ENCODE measurements around the gene AK8.
"Not testable (repeated sequence)": the region's sequence is repeated elsewhere in the genome, so short reads cannot be mapped to it uniquely, and the experiment has no call there.

AK8 gene

DNA sequence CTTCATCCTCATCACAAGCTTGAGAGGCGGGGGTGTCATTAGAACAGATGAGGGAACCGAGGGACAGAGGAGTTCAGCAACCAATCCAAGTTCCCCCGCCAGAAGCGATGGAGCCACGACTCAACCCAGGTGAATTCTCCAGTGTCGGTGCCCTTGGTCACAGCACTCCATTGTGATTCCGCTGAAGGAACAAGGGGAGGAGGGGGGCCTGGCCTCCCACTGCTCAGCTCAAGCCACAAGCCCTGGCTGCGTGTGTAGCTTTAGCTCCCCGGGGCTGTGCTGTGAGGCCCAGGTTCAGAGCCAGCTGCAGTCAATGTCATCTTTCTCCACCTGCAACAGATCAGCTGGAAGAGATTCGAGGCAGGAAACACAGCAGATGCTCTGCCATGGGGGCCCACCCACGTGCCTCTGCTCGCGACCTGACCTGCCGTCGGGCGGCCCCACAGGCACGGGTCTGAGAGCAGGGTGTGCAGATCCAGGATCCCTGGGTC, 135.2 kb downstream of the AK8 start:
- no peak for DNase-seq (ENCODE audit: low spot score)

DNA sequence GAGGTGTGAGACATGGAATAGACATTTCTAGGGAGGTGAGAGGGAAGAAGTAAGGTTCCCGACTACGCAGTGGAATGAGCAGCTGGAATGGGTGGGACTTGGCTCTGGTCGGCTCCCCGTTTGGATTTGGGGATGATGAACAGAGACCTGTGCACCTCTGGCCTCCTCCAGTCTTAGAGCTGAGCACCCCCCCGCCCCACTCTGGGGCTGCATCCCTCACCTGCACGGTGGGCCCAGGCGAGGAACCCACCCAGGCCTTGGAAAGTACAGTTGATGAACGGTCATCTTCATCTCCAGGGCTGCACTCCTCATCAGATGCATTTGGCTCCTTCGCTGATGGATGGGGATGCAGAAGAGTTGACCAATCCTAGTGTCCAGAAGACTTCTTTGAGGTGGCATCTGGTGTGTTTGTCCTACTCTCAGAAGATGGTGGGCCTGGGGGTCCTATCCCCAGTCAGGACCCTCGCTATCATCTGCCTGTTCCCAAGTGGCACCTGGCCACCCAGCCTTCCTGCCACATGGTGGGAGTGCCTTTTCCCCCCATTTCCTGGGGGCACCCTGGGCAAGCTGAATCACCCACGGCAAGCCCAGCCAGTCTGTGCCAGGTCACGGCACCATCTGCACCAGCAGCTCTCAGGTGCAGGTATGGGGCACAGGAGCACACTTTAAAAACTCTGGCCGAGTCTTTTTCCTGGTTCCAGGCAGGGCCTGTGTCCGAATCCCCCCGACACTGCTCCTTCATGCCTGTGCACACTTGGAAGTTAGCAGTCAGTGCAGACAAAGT, 137.4 kb downstream of the AK8 start:
- no peak for DNase-seq (ENCODE audit: low spot score)

DNA sequence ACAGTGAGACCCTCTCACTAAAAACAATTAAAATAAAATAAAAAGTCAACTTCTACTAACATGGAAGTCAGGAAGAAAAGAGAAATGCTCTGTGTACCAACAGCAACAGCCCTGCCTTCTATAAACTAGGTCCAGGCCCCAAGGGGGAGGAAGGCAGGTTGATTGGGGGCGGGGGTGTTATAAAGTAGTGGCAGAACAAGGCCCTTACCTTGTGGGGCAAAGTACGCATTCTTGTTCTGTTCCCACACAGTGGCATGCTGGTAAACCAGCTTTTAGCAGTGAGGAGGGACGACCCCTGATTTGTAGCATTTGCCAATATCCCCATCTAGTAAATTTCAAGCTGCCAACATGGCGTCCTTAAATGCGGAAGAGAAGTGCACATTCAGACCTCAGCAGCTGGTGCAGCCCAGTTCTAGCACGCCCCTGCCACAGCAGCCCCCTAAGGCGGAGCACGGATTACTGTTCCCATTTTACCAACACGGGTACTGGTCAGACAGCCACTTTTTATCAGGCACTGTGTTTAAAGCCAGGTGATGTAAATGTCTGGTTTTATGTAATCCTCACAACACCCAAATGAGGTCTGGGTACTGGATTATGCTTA, 138.3 kb downstream of the AK8 start:
- DNase-seq (ENCODE audit: low spot score): no peak

DNA sequence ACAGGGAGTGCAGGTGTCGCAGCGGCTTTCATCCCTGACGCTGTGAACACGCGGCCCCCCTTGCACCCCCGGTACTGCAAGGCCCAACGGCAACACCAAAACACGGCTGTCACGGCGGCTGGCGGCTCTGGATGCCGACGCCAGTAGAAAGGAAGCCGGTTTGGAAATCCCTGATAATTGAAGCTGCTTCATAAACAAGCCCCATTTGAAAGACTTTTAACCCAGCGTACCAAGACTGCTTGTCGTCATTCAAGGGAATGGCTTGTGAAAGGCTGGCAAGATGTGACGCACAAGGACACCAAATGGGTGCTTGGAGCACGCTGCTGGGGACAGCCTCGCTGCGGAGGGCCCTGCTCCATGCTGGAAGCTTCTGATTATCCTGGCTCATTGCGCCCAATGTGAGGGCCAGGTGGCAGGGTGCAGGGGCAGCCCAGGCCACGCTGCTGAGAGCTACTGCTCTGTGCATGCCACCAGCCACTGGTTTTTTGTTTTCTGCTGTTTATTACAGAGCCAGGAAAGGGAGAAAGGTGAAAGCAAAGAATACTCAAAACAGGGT, 144.7 kb downstream of the AK8 start:
- no peak for DNase-seq (ENCODE audit: low spot score)

DNA sequence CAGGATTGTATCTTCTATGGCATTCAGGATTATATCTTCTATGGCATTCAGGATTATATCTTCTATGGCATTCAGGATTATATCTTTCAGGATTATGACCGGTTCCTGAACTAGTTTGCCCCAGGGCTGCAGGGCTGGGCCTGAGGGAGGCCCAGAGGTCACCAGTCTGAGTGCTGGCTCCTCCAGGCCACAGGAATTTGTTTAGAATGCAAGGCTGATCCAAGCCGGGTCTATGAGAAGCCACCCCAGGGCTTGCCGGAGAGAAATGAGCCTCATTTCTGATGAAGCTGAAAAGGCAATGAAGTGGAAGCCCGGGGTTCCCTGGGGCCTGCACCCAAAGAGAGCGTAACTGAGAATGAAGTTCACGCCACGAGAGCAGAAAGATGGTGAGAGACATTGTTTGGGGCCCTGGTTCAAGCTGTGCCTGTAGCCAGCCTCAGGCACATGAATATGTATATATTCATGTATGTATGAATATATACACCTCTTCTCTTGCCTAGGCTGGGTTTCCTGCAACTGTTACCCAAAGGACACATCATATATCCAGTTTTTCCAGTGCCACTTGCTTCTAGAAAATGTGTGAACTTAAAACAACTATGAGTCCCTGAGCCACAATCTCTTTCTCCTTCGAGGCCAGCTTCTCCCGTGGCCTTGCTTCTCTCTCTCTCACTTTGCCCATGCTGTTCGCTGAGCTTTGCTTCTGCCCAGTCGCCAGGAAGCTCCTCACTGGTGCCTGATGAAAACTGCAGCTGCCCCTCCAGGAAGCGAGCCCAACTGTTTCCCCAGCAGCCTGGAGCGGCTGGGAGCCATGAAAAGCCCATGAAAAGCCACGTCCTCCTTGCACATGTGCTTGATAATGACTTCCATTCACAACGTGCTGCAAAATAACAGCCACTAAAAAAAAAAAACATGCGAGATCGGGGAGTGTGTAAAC, 145.5 kb downstream of the AK8 start:
- no peak for DNase-seq (ENCODE audit: low spot score)

DNA sequence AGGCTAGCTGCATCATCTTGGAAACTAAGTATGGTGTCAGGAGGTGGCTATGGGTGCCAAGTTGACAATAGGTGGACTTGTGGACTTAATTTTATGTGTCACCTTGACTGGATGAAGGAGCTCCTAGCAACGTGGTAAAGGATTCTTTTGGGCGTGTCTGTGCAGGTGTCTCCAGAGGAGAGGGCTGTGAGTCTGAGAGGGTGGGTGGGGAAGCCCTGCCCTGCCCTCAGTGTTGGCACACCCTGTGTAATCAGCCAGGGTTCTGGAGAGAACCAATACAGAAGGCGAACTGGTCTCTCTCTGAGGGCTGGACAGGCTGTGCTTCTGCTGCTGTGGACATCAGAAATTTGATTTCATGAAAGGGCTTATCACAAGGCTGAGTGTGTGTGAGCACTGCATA, 146.9 kb downstream of the AK8 start:
- no peak for DNase-seq (ENCODE audit: low spot score)

DNA sequence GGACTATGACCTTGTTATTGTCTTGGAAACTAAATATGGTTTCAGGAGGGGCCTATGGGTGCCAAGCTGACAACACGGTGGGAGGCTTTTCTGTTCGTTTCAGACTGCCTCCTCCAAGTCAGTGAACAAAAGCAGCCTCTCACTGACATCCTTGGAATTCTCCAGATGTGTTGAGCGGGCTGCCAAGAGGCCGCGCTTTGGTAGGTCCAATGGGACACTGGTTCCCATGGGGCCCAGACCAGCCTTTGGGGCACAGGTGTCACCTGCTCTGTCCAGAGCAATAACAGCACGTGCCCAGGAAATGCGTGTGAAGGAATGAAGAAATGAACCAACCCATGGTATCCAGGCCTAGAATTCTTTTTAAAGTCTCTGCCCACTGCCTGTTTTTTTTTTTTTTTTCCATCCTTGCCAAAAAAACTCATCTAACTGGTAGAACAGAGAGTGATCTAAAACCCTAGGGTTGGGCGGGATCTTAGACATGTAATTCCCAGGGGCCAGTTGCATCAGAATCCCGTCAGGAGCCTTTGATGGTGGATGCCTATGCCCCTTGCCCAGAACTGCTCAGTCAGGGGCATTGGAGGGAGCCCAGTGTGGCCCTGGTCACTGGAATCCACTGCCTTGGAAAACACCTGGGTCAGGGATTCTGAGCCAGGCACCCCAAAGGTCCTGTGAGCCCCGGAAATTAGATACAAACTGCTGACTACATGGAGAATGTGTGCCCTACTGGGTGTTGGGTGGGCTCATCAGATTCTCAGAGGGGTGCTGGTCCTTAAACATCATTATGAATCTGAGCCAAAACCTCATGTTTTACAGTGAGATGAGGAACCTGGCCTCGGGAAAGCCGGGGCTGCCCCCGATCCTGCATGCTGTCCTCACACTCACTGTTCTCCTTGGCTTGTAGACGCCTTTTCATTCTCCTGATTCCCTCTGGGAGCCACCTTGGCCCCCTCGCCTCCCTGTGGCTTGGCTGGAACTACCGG, 147.7 kb downstream of the AK8 start:
- DNase-seq (ENCODE audit: low spot score): no peak

DNA sequence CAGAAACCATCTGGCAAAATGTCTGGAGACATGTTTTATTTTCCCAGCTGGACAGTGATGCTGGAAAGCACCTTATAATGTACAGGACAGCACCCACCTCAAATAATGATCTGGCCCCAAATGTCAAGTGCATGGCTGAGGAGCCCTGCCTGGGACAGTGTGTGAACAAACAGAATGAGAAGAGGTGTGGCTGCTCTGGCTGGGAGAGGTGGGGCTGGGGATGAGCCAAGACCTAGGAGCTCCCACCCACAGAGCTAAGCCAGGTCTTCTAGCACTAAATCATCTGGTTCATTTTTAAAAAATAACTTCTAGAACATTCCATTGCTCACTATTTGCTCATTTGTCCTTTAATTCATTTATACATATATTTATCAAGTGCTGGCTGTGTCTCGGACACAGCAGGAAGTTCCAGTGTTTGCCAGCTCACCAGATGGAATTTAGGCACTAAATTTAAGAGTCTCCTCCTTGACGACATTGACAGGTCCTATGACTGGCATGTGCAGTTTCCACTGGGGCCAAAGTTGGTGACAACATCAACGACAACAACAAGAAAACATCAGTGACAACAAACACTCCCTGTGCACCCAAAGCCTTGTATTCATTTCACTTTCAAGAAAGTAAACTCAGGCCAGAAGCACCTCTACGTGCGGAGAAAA, 148.7 kb downstream of the AK8 start:
- no peak for DNase-seq (ENCODE audit: low spot score)

DNA sequence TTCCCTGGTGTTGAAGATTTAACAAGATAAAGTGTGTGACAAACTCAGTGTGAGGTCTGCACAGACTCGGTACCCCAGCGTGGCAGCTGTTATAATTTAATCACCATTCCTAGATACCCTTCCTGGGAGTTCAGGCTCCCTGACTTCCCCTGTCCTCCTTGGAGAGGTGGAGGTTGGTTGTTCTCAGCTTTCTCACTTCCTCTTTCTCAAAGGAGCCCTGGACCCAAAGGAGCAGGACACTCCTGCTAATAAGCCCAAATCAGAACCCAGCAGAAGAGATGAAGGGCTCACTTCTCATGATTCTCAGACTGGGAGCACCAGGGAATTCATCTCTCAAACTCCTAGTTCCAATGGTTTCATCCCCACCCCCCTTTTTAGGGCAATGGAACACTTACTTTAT, 149.6 kb downstream of the AK8 start:
- no peak for DNase-seq (ENCODE audit: low spot score)

DNA sequence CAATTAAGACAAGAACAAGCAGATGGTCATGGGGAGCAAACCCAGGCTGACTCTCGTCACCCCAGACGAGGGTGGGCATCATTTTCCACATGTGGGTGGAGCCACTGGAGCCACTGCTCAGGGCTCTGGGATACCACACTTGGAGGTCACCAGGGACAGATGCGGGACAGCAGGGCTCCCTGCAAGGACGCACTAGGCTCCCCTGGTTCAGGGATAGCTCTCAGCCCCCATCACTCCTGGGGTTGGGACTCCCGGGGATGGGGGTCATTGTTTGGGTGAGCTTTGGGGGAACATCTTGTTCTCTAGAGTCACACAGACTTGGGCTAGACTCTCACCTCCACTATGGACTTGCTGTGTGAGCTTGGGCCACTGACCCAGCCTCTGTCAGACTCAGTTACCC, 150.0 kb downstream of the AK8 start:
- no peak for DNase-seq (ENCODE audit: low spot score)

DNA sequence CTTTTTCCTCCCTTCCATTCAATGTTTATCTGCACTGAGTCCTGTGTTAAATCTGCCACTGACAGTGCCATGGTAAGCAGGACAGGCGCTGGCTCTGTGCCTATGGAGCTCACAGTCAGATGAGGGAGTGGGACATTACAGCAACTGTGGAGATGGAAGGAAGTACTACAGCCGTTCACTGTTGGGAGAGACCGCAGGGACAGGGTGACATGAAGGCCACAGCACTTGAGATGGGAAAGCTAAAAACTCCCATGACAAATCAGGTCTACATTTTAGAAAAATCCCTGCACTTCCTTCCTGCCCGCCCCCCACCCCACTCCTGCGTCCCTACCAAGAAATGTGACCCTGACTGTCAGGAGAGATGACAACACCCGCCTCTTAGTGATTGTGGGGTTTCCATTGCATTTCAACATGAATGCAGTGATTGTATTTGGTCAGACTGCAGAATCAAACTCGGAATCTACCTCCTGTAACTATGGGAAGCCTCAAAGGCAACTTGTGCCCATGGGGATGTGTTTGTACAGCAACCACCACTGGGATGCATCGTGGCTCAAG, 151.4 kb downstream of the AK8 start:
- no peak for DNase-seq (ENCODE audit: low spot score)

DNA sequence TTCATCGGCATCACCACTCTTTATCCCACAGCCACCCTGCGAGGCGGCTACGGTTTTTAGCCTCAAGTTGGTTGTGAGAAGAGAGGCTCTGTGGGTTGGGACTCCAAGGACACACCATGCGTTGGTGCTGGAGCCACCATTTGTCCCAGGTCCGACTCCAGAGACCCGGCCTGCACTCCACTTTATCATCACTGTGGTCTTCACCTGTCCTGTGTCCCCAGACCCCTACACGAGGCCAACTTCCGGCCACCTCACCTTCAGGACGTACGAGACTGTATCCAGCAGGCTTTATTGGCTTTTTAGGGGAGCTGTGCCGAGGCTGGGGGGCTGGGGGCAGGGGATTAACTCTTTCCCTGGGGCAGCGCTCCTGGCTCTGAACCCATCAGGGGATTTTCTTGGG, 152.8 kb downstream of the AK8 start:
- DNase-seq (ENCODE audit: low spot score): no peak

DNA sequence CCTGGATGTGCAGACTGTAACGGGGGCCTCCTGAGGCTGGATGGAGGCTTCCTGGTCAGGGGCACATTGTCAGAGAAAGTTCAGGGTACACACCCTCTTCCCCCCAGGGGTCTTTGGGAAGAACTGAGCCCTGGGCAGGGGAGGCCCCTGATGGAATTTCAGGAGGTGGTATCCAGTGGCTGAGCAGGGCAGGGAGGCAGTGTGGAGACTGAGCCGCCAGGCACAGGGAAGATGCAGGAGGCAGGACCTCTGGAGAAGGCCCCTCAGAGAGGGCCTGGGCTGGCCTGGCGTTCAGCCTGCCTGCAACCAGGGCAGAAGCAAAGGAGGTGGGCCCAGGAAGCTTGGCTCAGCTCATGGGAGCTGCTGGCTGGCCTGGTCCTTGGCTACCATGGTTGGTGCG, 154.3 kb downstream of the AK8 start:
- DNase-seq (ENCODE audit: low spot score): no peak

DNA sequence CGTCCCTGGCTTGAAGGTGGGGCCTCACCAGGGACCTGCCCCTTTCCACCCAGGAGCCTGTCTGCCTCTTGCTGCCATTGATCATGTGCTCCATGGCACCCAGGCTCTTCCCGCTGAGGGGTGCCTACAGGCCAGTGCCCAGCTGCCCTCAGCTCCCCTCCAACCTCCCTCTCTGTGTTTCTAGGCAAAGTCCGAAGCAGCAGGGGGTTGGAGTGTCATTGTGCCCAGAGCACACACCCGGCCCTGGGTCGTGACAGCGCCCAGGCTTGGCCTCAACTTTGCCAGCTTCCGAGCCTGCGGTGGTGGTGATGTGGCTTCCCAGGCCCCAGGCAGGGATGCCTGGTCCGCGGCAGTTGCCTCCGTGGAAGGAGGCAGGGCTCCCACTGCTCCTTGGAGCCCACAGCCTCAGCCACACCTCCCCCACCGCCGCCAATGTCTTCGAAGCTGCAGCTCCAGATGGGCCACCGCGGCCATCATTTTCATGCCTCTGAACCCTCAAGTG, 155.5 kb downstream of the AK8 start:
- DNase-seq (ENCODE audit: low spot score): no peak

DNA sequence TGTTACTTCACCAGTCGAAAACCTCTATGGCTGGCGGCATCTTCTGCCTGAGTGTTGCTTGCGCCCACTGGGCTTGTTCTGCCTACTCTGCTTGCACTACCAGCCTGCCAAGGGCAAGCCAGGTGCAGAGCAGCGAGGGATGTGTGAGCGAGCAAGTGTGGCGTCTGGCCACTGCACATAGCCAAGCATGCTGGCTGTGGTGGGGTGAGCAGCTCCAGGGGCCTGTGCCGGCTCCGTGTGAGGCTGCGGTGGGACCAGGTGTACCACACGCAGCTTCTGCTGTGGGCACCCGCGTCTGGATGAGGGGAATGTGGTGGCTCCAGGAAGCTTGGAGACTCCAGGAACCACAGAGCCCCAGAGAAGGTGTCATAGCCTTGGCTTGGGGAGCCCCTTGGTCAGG, 156.4 kb downstream of the AK8 start:
- no peak for DNase-seq (ENCODE audit: low spot score)

DNA sequence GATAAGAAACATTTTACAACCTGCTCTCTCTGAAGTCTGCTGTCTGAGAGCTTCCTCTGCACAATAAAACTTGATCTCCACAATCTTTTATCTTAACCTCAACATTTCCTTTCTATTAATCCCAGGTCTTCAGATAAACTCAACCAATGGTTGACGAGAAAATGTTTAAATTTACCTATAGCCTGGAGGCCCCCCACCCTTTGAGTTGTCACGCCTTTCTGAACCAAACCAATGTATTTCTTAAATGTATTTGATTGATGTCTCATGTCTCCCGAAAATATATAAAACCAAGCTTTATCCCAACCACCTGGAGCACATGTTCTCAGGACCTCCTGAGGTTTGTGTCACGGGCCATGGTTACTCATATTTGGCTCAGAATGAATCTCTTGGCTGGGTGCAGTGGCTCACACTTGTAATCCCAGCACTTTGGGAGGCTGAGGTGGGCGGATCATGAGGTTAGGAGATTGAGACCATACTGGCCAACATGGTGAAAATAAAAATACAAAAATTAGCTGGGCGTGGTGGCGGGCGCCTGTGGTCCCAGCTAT, 159.6 kb downstream of the AK8 start:
- not testable (repeated sequence) for DNase-seq (ENCODE audit: low spot score)

DNA sequence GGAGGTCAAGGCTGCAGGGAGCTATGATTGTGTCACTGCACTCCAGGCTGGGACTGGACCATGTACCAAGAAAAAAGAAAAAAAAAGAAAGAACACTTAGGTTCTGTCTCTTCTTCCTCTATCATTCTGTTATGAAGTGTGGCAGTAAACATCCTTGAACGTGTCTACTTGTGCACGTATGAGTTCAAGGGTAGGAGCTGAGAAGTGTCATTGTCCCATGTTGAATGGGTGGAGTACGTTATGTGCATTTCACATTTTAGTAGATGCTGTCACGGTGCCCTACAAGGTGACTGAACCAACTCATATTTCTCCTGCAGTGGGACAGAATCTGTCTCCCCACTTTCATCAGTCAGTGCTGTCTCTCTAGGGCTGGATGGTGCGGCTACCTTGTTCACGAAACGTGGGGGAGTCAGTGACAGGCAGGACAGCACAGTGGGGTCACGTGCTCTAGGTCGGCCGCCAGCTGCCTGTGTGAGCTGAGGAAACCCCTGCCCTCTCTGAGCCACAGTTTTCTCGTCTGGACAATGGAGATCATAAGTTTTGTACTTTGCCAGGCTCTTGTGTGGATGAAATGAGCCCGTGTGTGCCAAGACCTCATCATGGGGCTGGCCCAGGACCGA, 160.6 kb downstream of the AK8 start:
- DNase-seq (ENCODE audit: low spot score): no peak

DNA sequence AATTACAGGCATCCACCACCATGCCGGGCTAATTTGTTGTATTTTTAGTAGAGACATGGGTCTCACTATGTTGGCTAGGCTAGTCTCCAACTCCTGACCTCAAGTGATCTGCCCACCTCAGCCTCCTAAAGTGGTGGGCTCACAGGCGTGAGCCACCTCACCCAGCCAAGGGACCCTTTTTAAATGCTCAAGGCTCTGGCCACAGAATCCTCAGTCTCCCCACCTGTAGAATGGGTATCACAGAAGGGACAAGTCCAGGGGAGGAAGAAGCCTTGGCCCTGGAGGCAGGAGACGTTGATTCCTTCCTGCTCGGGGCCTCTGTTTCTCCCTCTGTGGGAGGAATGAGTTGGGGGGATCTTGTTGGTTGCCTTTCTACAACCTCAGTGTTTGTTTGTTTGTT, 162.1 kb downstream of the AK8 start:
- no peak for DNase-seq (ENCODE audit: low spot score)

DNA sequence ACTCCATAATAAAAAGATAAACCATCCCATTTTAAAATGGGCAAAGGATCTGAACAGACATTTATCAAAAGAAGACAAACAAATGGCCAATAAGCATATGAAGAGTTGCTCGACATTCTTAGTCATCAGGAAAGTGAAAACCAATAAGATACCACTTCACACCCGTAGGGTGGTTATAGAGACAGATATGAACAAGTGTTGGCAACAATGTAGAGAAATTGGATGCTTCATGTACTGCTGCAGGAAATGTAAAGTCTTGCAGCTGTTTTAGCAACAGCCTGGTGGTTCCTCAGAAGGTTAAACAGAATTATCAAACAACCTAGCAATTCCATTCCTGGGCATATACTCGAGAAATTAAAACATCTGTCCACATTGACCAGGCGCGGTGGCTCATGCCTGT, 165.3 kb downstream of the AK8 start:
- DNase-seq (ENCODE audit: low spot score): no peak

Data from putamen (tissue), 1 donor.